Mesodermal cell (in vitro differentiated cells): ENCODE results near the gene DGKI.

Source experiments
- H3K27ac ChIP-seq: 2 replicates; pipeline ENCODE4 v1.7.0; 2013; ENCODE audit warnings: mild to moderate bottlenecking, low read depth, low read length, moderate library complexity; ENCODE audit not compliant: severe bottlenecking
- H3K36me3 ChIP-seq: 2 replicates; pipeline ENCODE4 v1.7.1; 2013; ENCODE audit warnings: mild to moderate bottlenecking, low read length, moderate library complexity; ENCODE audit not compliant: control insufficient read depth, insufficient read depth
- H3K4me1 ChIP-seq: one replicate; pipeline ENCODE4 v1.7.1; 2013; ENCODE audit warnings: mild to moderate bottlenecking, low read length; ENCODE audit not compliant: insufficient read depth, control insufficient read depth, poor library complexity, severe bottlenecking
- H3K4me3 ChIP-seq: 2 replicates; pipeline ENCODE4 v1.7.0; 2013; ENCODE audit warnings: low read length, control low read depth, mild to moderate bottlenecking; ENCODE audit not compliant: insufficient read depth, poor library complexity, severe bottlenecking; ENCODE audit errors: extremely low read depth
- H3K9me3 ChIP-seq: 2 replicates; pipeline ENCODE4 v1.7.1; 2013; ENCODE audit warnings: mild to moderate bottlenecking, low read length, moderate library complexity; ENCODE audit not compliant: control insufficient read depth
- WGBS, 2 experiments: methylation state at CpG; one replicate each; pipeline ENCODE4 v1.1.5; 2013; ENCODE audit warnings: missing lambda C conversion rate in 2 of 2; ENCODE audit not compliant: insufficient coverage in 2 of 2; 5-methylcytosine and 5-hydroxymethylcytosine counted together

The DGKI gene

GRCh38 chr7:137871170-137871915 lies 24.6 kb upstream of the DGKI start:
- H3K9me3 ChIP-seq: peaks cover under 1% of the 10 kb centered on the region
- H3K27ac ChIP-seq: no peak overlapping the region
- no peak overlapping the region for H3K4me3 ChIP-seq
- WGBS, 2 experiments: 87 to 94% methylated on average over 2 to 7 of the region's 7 CpGs
- H3K36me3 ChIP-seq: peaks cover 71% of the 10 kb centered on the region
- H3K4me1 ChIP-seq: peaks cover 4% of the 10 kb centered on the region

- Histone ChIP-seq H3K36me3 (peaks cover 71% of the 10 kb centered on the region), H3K4me1 (peaks cover 4% of the 10 kb centered on the region), H3K27ac (no peak overlapping the region)
Observed at GRCh38 chr7:137870684-137871083, 23.9 kb upstream of the DGKI start.

DNA sequence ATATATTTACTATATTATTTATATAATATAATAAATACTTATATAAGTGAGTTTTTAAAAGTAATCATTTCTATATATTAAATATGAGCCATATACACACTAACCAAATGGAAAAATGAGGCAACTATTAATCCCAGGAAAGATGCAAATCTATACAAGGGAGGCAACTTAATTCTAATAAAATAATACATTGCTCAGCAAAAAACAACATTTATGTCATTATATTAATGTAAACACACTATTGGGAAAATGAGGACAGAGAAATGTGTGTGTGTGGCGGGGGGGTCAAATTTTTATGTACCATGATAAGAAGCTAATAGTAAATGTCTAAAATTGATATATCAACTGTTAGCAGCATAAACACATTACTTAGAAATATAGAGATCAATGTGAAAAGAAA lies 23.3 kb upstream of the DGKI start:
- peaks cover 4% of the 10 kb centered on the region for H3K4me1 ChIP-seq
- H3K27ac ChIP-seq: no peak overlapping the region
- H3K9me3 ChIP-seq: peaks cover 5% of the 10 kb centered on the region
- peaks cover 69% of the 10 kb centered on the region for H3K36me3 ChIP-seq
- no CpG with 5 or more reads among the region's 1 CpG for WGBS, 2 experiments
- H3K4me3 ChIP-seq: no peak overlapping the region

More at GRCh38 chr7:137870684-137871083, 23.9 kb upstream of the DGKI start:
- H3K4me3 ChIP-seq: no peak overlapping the region
- H3K9me3 ChIP-seq: peaks cover 5% of the 10 kb centered on the region

GRCh38 chr7:137869260-137869659 lies 22.5 kb upstream of the DGKI start:
- Histone ChIP-seq H3K36me3 (peaks cover 66% of the 10 kb centered on the region), H3K4me1 (peaks cover 4% of the 10 kb centered on the region), H3K27ac (no peak overlapping the region), H3K4me3 (no peak overlapping the region), H3K9me3 (peaks cover 5% of the 10 kb centered on the region)
- no CpG with 5 or more reads among the region's 3 CpGs for WGBS, 2 experiments

DNA sequence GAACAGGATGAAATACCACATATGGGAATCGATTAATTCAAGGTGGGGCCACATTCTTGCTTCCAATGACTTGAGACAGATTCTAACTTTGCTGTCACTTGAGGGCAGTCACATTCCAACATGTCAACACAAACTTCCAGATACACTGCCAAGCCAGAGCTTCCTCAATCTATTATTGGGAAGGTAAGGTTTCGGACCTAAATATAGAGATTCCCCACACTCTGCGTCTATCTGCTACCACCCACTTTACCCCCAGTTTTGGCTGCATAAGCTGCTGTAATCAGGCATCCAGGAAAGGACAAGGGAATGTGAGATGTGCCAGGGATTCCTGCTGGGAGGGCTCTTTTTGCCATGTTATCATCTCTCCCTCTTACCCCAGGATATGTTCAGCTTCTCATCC lies 20.5 kb upstream of the DGKI start:
- no peak overlapping the region for H3K27ac ChIP-seq
- H3K4me1 ChIP-seq: no peaks in the 10 kb centered on the region
- peaks cover 5% of the 10 kb centered on the region for H3K9me3 ChIP-seq
- H3K4me3 ChIP-seq: no peak overlapping the region
- 100% methylated on average over 1 of the region's 3 CpGs; no CpG with 5 or more reads in 1 of the 2 experiments for WGBS, 2 experiments
- peaks cover 65% of the 10 kb centered on the region for H3K36me3 ChIP-seq

DNA sequence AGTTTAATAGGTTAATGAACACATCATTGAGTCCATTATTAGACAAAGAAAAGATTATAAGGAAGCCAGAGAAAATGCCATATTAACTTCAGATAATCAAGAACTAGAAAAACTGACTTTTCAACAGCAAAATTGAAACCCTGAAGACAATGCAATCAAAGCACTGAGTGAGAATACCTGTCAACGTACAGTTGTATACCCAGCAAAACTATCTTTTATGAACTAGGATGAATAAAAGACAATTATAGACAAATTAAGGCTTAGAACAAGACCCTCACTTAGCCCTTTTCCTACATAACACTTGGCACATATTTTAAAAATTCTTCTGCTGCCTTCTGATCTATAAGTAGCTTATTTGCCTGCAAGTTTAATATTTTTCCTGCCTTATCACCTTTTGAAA lies 19.0 kb upstream of the DGKI start:
- Histone ChIP-seq H3K9me3 (peaks cover 5% of the 10 kb centered on the region), H3K27ac (no peak overlapping the region), H3K4me1 (no peaks in the 10 kb centered on the region), H3K4me3 (no peak overlapping the region), H3K36me3 (peaks cover 66% of the 10 kb centered on the region)
- WGBS, 2 experiments: no CpG with 5 or more reads among the region's 1 CpG

DNA sequence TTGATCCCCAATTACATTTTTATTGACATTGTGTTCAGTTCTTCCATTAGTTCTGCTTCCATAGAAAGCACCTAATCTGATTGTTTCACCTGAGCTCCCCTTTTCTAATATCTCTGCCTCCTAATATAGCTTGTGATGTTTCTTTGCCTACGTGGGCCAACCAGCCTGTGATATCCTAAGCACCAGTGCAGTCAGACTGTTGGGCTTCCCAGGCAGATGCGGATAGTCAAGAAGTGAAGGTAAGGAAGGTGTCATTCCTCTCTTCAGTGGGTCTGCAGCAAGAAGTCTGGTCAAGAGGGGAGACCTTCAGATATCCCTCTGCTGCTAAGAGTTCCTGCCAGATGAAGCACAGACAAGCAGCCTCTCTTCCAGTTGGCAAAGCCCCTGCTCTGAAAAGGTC lies 16.2 kb upstream of the DGKI start:
- Histone ChIP-seq H3K27ac (no peak overlapping the region), H3K4me1 (no peaks in the 10 kb centered on the region), H3K4me3 (no peak overlapping the region), H3K36me3 (peaks cover 60% of the 10 kb centered on the region), H3K9me3 (peaks cover 5% of the 10 kb centered on the region)
- WGBS, 2 experiments: 90 to 100% methylated on average over 1 to 2 of the region's 2 CpGs

- H3K4me1 ChIP-seq: no peaks in the 10 kb centered on the region
- H3K36me3 ChIP-seq: peaks cover 54% of the 10 kb centered on the region
- no peak overlapping the region for H3K4me3 ChIP-seq
- no peak overlapping the region for H3K27ac ChIP-seq
- peaks cover 5% of the 10 kb centered on the region for H3K9me3 ChIP-seq
- WGBS, 2 experiments: 70 to 72% methylated on average over 3 of the region's 4 CpGs
Observed at GRCh38 chr7:137862358-137862757, 15.6 kb upstream of the DGKI start.

DNA sequence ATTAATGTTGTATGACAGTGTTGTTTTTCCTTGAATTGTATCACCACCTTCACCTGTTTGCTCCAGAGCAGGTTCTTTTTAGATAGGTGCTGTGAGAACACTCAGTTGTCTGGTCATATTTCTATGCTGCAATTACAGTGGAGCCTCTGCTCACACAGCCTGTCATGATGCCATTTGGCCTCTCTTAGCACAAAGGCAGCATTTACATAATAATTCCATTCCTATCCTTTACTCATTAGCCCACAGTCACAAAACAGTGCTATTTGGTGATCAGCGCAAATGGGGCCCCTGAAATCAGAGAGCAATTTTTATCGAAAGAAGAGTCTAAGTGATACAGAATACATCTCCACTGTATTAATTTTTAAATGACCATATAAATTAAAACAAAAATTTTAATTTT lies 13.8 kb upstream of the DGKI start:
- Histone ChIP-seq H3K36me3 (peaks cover 38% of the 10 kb centered on the region), H3K4me3 (no peak overlapping the region), H3K9me3 (no peaks in the 10 kb centered on the region), H3K27ac (no peak overlapping the region), H3K4me1 (no peaks in the 10 kb centered on the region)
- WGBS, 2 experiments: 100% methylated on average over 1 of the region's 2 CpGs; no CpG with 5 or more reads in 1 of the 2 experiments

DNA sequence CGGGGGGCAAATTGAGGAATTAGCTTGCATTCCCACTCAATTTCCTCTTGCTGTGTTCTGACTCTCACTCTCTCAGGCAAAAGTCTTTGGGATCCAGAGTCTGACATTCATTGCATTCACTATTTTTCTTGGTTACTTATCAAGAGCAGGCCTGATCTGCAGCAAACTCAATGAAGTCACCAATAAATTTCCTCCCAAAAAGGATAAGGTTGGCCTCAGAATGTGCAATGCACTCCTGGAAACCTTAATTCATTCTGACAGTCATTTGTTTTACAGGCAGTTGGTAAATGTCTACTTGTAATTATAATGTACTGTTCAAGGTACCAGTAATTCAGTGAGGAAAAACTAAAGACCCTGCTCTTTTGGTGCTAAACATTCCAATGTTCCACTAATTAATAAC lies 6.3 kb upstream of the DGKI start:
- peaks cover 4% of the 10 kb centered on the region for H3K36me3 ChIP-seq
- H3K4me1 ChIP-seq: no peaks in the 10 kb centered on the region
- no peaks in the 10 kb centered on the region for H3K9me3 ChIP-seq
- WGBS, 2 experiments: 80% methylated on average over 1 of the region's 1 CpG; no CpG with 5 or more reads in 1 of the 2 experiments
- H3K4me3 ChIP-seq: no peak overlapping the region
- H3K27ac ChIP-seq: no peak overlapping the region

GRCh38 chr7:137852108-137852507 lies 5.3 kb upstream of the DGKI start:
- H3K36me3 ChIP-seq: peaks cover 4% of the 10 kb centered on the region
- H3K4me1 ChIP-seq: no peaks in the 10 kb centered on the region
- H3K4me3 ChIP-seq: no peak overlapping the region
- H3K9me3 ChIP-seq: no peaks in the 10 kb centered on the region
- no peak overlapping the region for H3K27ac ChIP-seq
